ENCODE data around the gene RPL18. TPM values are rescaled to one million over a fixed set of nuclear protein-coding genes. Genes with fewer than 3 reads are reported as not detected.

RPL18 gene
- total and polyA plus RNA-seq, 2 donors (not counting 1 experiment from before 2014, with no cell fraction given): 1,166 to 2,054 TPM

- H3K79me2 ChIP-seq (ENCODE audit: control insufficient read depth, insufficient read depth, low read length): peaks cover 37% of the 10 kb centered on the region
- H3K27ac ChIP-seq (ENCODE audit: insufficient read depth, low read length): no peak overlapping the region
- no peak overlapping the region for H3K4me3 ChIP-seq (replicated peaks in 1 of 4; ENCODE audit: control extremely low read depth in 1 of 4, insufficient read depth in 1 of 4, low read depth in 3 of 4, low read length in 4 of 4)
- H3K36me3 ChIP-seq (ENCODE audit: control insufficient read depth, insufficient read depth, low read length): peaks cover 28% of the 10 kb centered on the region
- no peak for TF ChIP-seq EZH2 (IDR thresholded peaks at IDR 0.05; ENCODE audit: low read length, missing control alignments)
- TF ChIP-seq, protein P1, sequence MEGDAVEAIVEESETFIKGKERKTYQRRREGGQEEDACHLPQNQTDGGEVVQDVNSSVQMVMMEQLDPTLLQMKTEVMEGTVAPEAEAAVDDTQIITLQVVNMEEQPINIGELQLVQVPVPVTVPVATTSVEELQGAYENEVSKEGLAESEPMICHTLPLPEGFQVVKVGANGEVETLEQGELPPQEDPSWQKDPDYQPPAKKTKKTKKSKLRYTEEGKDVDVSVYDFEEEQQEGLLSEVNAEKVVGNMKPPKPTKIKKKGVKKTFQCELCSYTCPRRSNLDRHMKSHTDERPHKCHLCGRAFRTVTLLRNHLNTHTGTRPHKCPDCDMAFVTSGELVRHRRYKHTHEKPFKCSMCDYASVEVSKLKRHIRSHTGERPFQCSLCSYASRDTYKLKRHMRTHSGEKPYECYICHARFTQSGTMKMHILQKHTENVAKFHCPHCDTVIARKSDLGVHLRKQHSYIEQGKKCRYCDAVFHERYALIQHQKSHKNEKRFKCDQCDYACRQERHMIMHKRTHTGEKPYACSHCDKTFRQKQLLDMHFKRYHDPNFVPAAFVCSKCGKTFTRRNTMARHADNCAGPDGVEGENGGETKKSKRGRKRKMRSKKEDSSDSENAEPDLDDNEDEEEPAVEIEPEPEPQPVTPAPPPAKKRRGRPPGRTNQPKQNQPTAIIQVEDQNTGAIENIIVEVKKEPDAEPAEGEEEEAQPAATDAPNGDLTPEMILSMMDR (conservative IDR thresholded peaks at IDR 0.05 in 1 of 2, IDR thresholded peaks at IDR 0.05 in 1 of 2; ENCODE audit: low read depth in 1 of 2, low read length in 2 of 2): no peak
- peaks cover 12% of the 10 kb centered on the region for H3K4me1 ChIP-seq (ENCODE audit: control insufficient read depth, extremely low read depth, insufficient read depth, low read length)
- H4K20me1 ChIP-seq (ENCODE audit: control insufficient read depth, extremely low read depth, insufficient read depth, low read length): peaks cover 2% of the 10 kb centered on the region
- no peaks in the 10 kb centered on the region for H3K27me3 ChIP-seq (ENCODE audit: control insufficient read depth, insufficient read depth, low read length)
- no peaks in the 10 kb centered on the region for H3K9me3 ChIP-seq (ENCODE audit: control insufficient read depth, insufficient read depth, low read depth, low read length)
- no peak overlapping the region for H3K4me2 ChIP-seq (ENCODE audit: extremely low read depth, insufficient read depth, low read length)
- H3K9ac ChIP-seq (ENCODE audit: insufficient read depth, low read length): no peak overlapping the region
- DNase-seq (ENCODE audit: low read depth in 2 of 2): no peak
- H2AFZ ChIP-seq (ENCODE audit: low read length): no peak overlapping the region
These were observed 3.5 kb downstream of the RPL18 start for GRCh38 chr19:48615231-48616040.

DNA sequence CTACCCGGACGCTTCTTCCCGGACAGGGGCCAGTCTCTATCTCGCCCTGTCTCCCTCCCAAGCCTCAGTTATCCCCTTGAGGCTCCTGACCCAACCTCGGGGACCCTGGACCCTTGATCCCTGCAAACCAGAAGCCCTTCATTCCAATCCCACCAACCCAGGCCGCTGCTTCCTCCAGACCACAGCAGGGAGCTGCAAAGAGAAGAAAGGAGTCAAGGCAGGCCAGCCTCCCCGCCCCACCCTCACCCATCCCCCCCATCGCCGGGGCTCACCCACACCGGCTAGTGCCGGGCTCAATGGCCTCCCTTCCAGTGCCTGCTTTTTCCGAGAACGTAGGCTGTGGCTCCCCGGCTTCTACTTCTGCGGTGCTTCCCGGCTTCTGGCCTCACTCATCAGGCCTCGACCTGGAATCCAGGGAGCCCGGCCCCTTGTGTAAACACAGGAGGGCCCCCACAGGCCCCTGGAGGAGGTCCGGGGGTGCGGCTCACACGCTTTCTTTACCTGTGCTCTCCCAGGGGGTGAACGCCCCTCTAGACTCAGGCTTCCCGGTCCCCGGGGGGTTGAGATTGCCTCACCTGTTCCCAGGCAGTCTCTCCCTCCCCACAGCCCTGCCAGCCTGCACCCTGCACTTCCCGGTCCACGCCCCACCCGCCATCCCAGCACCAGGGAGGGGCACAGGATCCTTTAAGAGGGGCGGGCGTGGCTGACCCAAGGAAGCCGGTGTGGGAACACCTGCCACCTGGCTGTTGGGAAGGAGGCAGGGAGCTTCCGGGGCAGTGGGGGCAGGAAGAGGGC is 4.3 kb downstream of the RPL18 start, which contains the start of gene FAM83E:
Gene FAM83E (minus strand): TSS at position 641 of the 795 bp plus-strand sequence. CDS start 1,704 bp downstream, outside the sequence.
- TF ChIP-seq, protein P1 (conservative IDR thresholded peaks at IDR 0.05 in 1 of 2, IDR thresholded peaks at IDR 0.05 in 1 of 2; ENCODE audit: low read depth in 1 of 2, low read length in 2 of 2): no peak
- TF ChIP-seq EZH2 (IDR thresholded peaks at IDR 0.05; ENCODE audit: low read length, missing control alignments): no peak
- DNase-seq (ENCODE audit: low read depth in 2 of 2): no peak
- Histone ChIP-seq H3K27me3 (ENCODE audit: control insufficient read depth, insufficient read depth, low read length) (no peaks in the 10 kb centered on the region), H3K9me3 (ENCODE audit: control insufficient read depth, insufficient read depth, low read depth, low read length) (no peaks in the 10 kb centered on the region), H2AFZ (ENCODE audit: low read length) (no peak within 1 kb of the TSS), H3K4me3 (replicated peaks in 1 of 4; ENCODE audit: control extremely low read depth in 1 of 4, insufficient read depth in 1 of 4, low read depth in 3 of 4, low read length in 4 of 4) (no peak within 1 kb of the TSS), H3K4me1 (ENCODE audit: control insufficient read depth, extremely low read depth, insufficient read depth, low read length) (peaks cover 12% of the 10 kb centered on the region), H3K79me2 (ENCODE audit: control insufficient read depth, insufficient read depth, low read length) (peaks cover 35% of the 10 kb centered on the region), H3K36me3 (ENCODE audit: control insufficient read depth, insufficient read depth, low read length) (peaks cover 28% of the 10 kb centered on the region), H3K4me2 (ENCODE audit: extremely low read depth, insufficient read depth, low read length) (no peak within 1 kb of the TSS), H3K27ac (ENCODE audit: insufficient read depth, low read length) (no peak within 1 kb of the TSS), H3K9ac (ENCODE audit: insufficient read depth, low read length) (no peak within 1 kb of the TSS), H4K20me1 (ENCODE audit: control insufficient read depth, extremely low read depth, insufficient read depth, low read length) (peaks cover 2% of the 10 kb centered on the region)

GRCh38 chr19:48613852-48614435 is 5.0 kb downstream of the RPL18 start:
- Histone ChIP-seq H2AFZ (ENCODE audit: low read length) (no peak overlapping the region), H3K27ac (ENCODE audit: insufficient read depth, low read length) (no peak overlapping the region), H3K79me2 (ENCODE audit: control insufficient read depth, insufficient read depth, low read length) (peaks cover 35% of the 10 kb centered on the region), H3K4me2 (ENCODE audit: extremely low read depth, insufficient read depth, low read length) (no peak overlapping the region), H4K20me1 (ENCODE audit: control insufficient read depth, extremely low read depth, insufficient read depth, low read length) (peaks cover 2% of the 10 kb centered on the region), H3K9ac (ENCODE audit: insufficient read depth, low read length) (no peak overlapping the region), H3K4me1 (ENCODE audit: control insufficient read depth, extremely low read depth, insufficient read depth, low read length) (peaks cover 12% of the 10 kb centered on the region), H3K36me3 (ENCODE audit: control insufficient read depth, insufficient read depth, low read length) (peaks cover 28% of the 10 kb centered on the region), H3K27me3 (ENCODE audit: control insufficient read depth, insufficient read depth, low read length) (no peaks in the 10 kb centered on the region), H3K9me3 (ENCODE audit: control insufficient read depth, insufficient read depth, low read depth, low read length) (no peaks in the 10 kb centered on the region), H3K4me3 (replicated peaks in 1 of 4; ENCODE audit: control extremely low read depth in 1 of 4, insufficient read depth in 1 of 4, low read depth in 3 of 4, low read length in 4 of 4) (no peak overlapping the region)
- no peak for DNase-seq (ENCODE audit: low read depth in 2 of 2)
- no peak for TF ChIP-seq EZH2 (IDR thresholded peaks at IDR 0.05; ENCODE audit: low read length, missing control alignments)
- TF ChIP-seq, protein P1 (conservative IDR thresholded peaks at IDR 0.05 in 1 of 2, IDR thresholded peaks at IDR 0.05 in 1 of 2; ENCODE audit: low read depth in 1 of 2, low read length in 2 of 2): no peak

All from fibroblast of lung (primary cell).